Nephron progenitor cell (in vitro differentiated cells): ENCODE results near the gene DGLUCY.
"Not testable (repeated sequence)": the region's sequence is repeated elsewhere in the genome, so short reads cannot be mapped to it uniquely, and the experiment has no call there.

Source experiments
- DNase-seq: peaks from one replicate; pipeline ENCODE4 v3.0.0; 2021
- H3K27ac Mint-ChIP-seq: 2 replicates; pipeline ENCODE4 v1.8.0; 2021; ENCODE audit warnings: mild to moderate bottlenecking, moderate library complexity, mixed read lengths
- H3K27me3 Mint-ChIP-seq: 2 replicates; pipeline ENCODE4 v1.8.0; 2021; ENCODE audit warnings: mild to moderate bottlenecking, low read depth, mixed read lengths; ENCODE audit not compliant: poor library complexity
- H3K36me3 Mint-ChIP-seq: 2 replicates; pipeline ENCODE4 v1.8.0; 2021; ENCODE audit warnings: low read depth, mixed read lengths
- H3K4me1 Mint-ChIP-seq: 2 replicates; pipeline ENCODE4 v1.8.0; 2021; ENCODE audit warnings: mixed read lengths
- H3K4me3 Mint-ChIP-seq: 2 replicates; pipeline ENCODE4 v1.8.0; 2021; ENCODE audit warnings: mild to moderate bottlenecking, moderate library complexity, mixed read lengths
- H3K9me3 Mint-ChIP-seq: 2 replicates; pipeline ENCODE4 v1.8.0; 2021; ENCODE audit warnings: mild to moderate bottlenecking, moderate library complexity, mixed read lengths
- CTCF ChIP-seq: fragments of 200-600 bp; sonication (generic); IDR thresholded peaks from 2 replicates; pipeline ENCODE4 v1.5.0; 2021; ENCODE audit warnings: antibody characterized with exemption

Gene DGLUCY

GRCh38 chr14:91180611-91181010 lies 66.7 kb downstream of the DGLUCY start:
- Mint-ChIP-seq H3K27ac (no peak overlapping the region), H3K9me3 (no peaks in the 10 kb centered on the region), H3K4me3 (no peak overlapping the region), H3K36me3 (peaks cover 29% of the 10 kb centered on the region), H3K4me1 (peaks cover 4% of the 10 kb centered on the region), H3K27me3 (no peaks in the 10 kb centered on the region)
- no peak for DNase-seq
- TF ChIP-seq CTCF, result no peak

GRCh38 chr14:91182753-91183152 lies 68.9 kb downstream of the DGLUCY start:
- not testable (repeated sequence) for H3K27me3 Mint-ChIP-seq, DNase-seq, H3K4me3 Mint-ChIP-seq, H3K4me1 Mint-ChIP-seq, H3K9me3 Mint-ChIP-seq, H3K27ac Mint-ChIP-seq
- peaks cover 34% of the 10 kb centered on the region for H3K36me3 Mint-ChIP-seq

- Mint-ChIP-seq H3K4me1 (no peaks in the 10 kb centered on the region), H3K9me3 (no peaks in the 10 kb centered on the region), H3K27ac (no peak overlapping the region), H3K4me3 (no peak overlapping the region), H3K36me3 (peaks cover 47% of the 10 kb centered on the region), H3K27me3 (peaks cover 3% of the 10 kb centered on the region)
- no peak for DNase-seq
- TF ChIP-seq CTCF, result no peak
Observed at GRCh38 chr14:91184559-91184958, 70.7 kb downstream of the DGLUCY start.

- H3K27ac Mint-ChIP-seq, result no peak overlapping the region
- H3K4me1 Mint-ChIP-seq, result no peaks in the 10 kb centered on the region
Observed at GRCh38 chr14:91185721-91186120, 71.8 kb downstream of the DGLUCY start.

GRCh38 chr14:91186515-91187066 lies 72.7 kb downstream of the DGLUCY start:
- Mint-ChIP-seq H3K4me3 (no peak overlapping the region), H3K27ac (no peak overlapping the region), H3K27me3 (peaks cover 3% of the 10 kb centered on the region), H3K36me3 (peaks cover 44% of the 10 kb centered on the region), H3K9me3 (no peaks in the 10 kb centered on the region), H3K4me1 (no peaks in the 10 kb centered on the region)
- no peak for DNase-seq
- TF ChIP-seq CTCF, result no peak

More at GRCh38 chr14:91185721-91186120, 71.8 kb downstream of the DGLUCY start:
- peaks cover 3% of the 10 kb centered on the region for H3K27me3 Mint-ChIP-seq
- DNase-seq, result no peak
- no peak for TF ChIP-seq CTCF
- H3K4me3 Mint-ChIP-seq, result no peak overlapping the region
- H3K9me3 Mint-ChIP-seq, result no peaks in the 10 kb centered on the region
- peaks cover 46% of the 10 kb centered on the region for H3K36me3 Mint-ChIP-seq

- Mint-ChIP-seq H3K4me3 (no peak overlapping the region), H3K27me3 (peaks cover 3% of the 10 kb centered on the region), H3K36me3 (peaks cover 40% of the 10 kb centered on the region), H3K27ac (no peak overlapping the region), H3K9me3 (no peaks in the 10 kb centered on the region), H3K4me1 (no peaks in the 10 kb centered on the region)
- DNase-seq, result no peak
- TF ChIP-seq CTCF, result no peak
Observed at GRCh38 chr14:91187271-91187670, 73.4 kb downstream of the DGLUCY start.
